Fibroblast of pulmonary artery (primary cell): ENCODE data around the gene MBNL2.
A peak's percentile ranks its signal among the peaks of the same experiment; 100 is the strongest.

Experiments used
- DNase-seq: peaks from one replicate; pipeline ENCODE4 v3.0.0-alpha.2; 2010; ENCODE audit warnings: low read depth
- H3K4me3 ChIP-seq: replicated peaks from 2 replicates; pipeline ENCODE4 v1.5.1; 2011; ENCODE audit warnings: low read depth, mild to moderate bottlenecking, control low read depth, low read length, moderate library complexity
- TF ChIP-seq, protein P1 (sequence below): IDR thresholded peaks from 2 replicates; pipeline ENCODE4 v1.5.1; 2011; ENCODE audit warnings: mild to moderate bottlenecking, control low read depth, low read length, inconsistent platforms; ENCODE audit errors: missing control alignments

Gene MBNL2

DNA sequence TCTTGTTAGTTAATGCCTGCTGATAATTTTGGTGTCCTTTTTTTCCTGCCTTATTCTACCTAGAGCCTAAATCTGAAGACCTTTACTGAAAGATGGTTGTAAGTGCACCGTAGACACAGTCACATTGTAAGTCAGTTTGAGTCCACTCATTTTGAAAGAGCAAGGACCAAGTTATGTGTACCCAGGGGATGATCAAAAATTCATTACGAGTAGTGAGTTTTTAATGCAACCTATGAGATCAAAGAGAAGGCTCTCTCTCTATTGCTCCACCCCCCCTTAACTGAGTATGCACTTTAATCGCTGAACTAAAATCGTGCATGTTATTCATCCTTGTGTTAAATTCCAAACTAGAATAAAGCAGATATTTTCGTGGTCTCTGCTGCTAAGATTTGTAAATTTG, 213.7 kb downstream of the MBNL2 start:
- TF ChIP-seq, protein P1, sequence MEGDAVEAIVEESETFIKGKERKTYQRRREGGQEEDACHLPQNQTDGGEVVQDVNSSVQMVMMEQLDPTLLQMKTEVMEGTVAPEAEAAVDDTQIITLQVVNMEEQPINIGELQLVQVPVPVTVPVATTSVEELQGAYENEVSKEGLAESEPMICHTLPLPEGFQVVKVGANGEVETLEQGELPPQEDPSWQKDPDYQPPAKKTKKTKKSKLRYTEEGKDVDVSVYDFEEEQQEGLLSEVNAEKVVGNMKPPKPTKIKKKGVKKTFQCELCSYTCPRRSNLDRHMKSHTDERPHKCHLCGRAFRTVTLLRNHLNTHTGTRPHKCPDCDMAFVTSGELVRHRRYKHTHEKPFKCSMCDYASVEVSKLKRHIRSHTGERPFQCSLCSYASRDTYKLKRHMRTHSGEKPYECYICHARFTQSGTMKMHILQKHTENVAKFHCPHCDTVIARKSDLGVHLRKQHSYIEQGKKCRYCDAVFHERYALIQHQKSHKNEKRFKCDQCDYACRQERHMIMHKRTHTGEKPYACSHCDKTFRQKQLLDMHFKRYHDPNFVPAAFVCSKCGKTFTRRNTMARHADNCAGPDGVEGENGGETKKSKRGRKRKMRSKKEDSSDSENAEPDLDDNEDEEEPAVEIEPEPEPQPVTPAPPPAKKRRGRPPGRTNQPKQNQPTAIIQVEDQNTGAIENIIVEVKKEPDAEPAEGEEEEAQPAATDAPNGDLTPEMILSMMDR = no peak
- DNase-seq = peak; percentile 19
- peak overlapping the region; percentile 77 for H3K4me3 ChIP-seq

DNA sequence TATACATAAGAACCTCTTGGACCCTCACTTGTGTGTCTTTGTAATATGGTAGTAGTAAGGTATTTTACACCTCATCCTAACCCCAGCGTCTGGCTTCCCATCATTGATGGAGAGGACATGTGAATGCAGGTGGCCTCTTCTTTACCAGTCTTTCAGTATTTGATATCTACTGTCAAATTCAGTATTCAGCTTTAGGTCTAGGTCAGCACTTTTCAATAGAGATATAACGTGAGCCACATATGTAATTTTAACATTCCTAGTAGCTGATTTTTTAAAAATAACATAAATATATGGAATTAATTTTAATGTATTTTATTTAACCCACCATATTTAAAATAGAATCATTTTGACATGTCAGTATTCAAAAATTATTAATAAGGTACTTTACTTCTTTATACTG, 214.7 kb downstream of the MBNL2 start:
- peak overlapping the region; percentile 77 for H3K4me3 ChIP-seq
- TF ChIP-seq, protein P1 = no peak
- no peak for DNase-seq

DNA sequence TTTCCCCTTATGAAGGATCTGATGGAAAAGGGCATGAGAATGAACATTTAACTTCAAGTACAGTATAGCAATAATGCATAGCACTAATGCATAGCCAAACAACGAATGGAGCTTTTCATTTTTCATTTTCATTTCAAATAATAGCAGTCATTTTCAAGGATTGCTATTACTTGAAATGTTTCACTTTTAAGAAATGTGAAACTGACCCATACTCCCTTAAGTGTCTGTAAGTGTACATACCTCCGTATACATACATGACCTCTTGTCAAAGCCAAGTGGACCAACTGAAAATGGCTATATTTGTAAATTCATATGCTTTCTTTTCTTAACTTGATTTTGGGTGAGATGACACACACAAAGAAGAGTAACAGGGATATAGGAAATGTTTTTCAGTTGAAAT, 215.6 kb downstream of the MBNL2 start:
- DNase-seq = no peak
- TF ChIP-seq, protein P1 = no peak

DNA sequence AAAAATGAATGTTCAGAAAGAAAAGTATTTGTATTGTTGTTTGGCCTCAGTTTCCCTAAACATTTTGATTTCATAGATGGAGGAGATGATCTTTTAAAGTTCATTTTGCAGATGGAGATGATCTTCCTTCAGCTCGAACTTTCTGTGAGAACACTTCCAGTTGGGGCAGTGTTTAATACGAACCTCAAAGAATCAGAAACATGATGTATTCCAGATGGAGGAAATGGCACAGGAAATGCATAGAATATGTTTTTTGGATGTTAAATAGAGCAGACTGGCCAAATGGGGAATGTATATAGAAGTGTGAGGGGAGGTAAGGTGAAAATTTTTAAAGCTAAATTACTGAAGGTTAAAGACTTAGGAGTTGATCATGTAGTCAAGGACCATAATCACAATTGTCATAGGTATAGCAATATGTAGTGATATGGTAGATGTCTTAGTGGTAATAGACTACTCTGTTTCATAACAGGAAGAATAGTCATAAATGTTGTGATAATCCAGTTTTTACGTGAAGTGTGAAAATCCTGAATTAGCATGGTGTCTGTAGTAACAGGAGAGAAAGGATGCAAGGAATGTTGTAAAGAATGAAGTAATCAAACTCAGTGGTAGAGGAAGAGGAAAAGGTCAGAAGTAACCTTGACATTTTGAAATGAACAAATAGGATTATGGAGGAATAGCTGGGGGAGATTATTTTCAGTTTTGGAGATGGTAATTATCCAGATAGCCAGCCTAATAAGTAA, 216.9 kb downstream of the MBNL2 start:
- peak; percentile 37 for DNase-seq
- TF ChIP-seq, protein P1 = no peak
- no peak overlapping the region for H3K4me3 ChIP-seq

More for the DNA sequence above, 215.6 kb downstream of the MBNL2 start:
- no peak overlapping the region for H3K4me3 ChIP-seq

DNA sequence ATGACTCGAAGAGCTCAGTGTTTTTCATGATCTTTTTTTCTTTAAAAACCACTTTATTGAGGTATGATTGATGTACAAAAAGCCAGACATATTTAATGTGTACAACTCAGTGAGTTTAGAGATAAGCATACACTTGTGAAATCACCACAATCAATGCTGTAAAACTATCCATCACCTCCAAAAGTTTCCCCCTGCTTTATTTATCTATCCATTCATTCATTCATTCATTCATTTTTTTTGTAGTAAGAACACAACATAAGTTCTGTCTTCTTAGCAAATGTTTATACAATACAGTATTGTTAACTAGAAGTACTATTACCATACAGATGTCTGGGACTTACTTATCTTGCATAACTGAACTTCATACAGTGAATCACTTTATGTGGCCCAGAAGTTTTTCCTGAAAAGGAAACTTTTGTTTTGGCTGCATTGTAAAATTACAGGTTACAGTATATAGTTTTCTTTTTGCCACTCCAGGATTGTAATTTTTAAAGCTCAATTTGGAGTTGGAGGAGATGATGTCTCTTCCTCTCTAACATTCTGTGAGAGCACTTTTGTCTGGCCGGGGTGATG, 218.6 kb downstream of the MBNL2 start:
- H3K4me3 ChIP-seq = no peak overlapping the region
- TF ChIP-seq, protein P1 = no peak
- DNase-seq = peak; percentile 31

DNA sequence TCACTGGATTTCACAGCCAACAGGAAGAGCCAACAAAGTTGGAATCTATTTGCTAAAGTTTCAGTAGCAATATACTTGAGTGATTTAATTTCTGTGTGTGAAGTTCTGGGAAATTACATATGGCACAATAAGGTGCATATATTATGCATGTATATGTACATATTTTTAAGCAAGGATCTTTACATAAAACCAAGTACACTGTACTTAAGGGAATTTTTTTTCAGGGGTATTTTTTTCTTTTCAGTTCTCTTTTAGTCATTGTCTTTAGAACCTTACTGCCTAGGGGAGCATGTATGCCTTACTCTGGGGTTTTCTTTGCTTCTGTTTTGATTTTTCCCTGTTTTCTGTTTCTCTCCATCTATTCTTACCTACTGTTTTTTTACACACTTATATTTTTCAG, 219.2 kb downstream of the MBNL2 start:
- no peak for DNase-seq
- TF ChIP-seq, protein P1 = no peak
- no peak overlapping the region for H3K4me3 ChIP-seq
